ENCODE results near the gene PHC3. TPM values are rescaled to one million over a fixed set of nuclear protein-coding genes. Genes with fewer than 3 reads are reported as not detected.
A peak's percentile ranks its signal among the peaks of the same experiment; 100 is the strongest.

The PHC3 gene
- total RNA-seq, 3 donors from 2014 or later (not counting 1 experiment from before 2014, with no cell fraction given): 121 to 130 (median 125) TPM

DNA sequence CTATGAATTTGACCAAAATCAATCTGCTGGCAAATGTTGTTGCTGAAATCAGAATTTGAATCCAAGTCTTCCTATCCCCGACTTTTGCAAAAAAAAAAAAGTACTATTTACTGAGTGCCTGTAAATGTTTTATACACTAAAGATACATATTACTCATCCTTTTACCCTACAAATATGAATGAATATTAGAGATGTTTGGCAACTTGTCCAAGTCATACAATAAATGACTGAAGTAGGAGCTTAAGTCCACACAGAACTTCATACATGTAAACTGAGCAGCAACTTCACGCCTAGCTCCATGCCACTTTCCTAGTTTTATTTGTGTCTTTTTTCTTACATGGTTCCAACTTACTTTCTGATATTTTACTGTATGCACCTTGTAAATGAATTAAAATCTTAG lies 39.2 kb downstream of the PHC3 start:
- H3K4me1 Mint-ChIP-seq: peaks cover 20 to 22% of the 10 kb centered on the region in 2 donors
- no peaks in the 10 kb centered on the region for H3K9me3 ChIP-seq (ENCODE audit: control insufficient read depth, insufficient read depth, low read length)
- no peak overlapping the region for H3K4me3 ChIP-seq (ENCODE audit: low read length)
- WGBS (ENCODE audit: insufficient coverage): 86% methylated on average over 1 of the region's 2 CpGs
- no peaks in the 10 kb centered on the region for H3K27me3 ChIP-seq (ENCODE audit: control insufficient read depth, insufficient read depth, low read length)
- no peaks in the 10 kb centered on the region for H3K36me3 Mint-ChIP-seq
- TF ChIP-seq, protein P1, sequence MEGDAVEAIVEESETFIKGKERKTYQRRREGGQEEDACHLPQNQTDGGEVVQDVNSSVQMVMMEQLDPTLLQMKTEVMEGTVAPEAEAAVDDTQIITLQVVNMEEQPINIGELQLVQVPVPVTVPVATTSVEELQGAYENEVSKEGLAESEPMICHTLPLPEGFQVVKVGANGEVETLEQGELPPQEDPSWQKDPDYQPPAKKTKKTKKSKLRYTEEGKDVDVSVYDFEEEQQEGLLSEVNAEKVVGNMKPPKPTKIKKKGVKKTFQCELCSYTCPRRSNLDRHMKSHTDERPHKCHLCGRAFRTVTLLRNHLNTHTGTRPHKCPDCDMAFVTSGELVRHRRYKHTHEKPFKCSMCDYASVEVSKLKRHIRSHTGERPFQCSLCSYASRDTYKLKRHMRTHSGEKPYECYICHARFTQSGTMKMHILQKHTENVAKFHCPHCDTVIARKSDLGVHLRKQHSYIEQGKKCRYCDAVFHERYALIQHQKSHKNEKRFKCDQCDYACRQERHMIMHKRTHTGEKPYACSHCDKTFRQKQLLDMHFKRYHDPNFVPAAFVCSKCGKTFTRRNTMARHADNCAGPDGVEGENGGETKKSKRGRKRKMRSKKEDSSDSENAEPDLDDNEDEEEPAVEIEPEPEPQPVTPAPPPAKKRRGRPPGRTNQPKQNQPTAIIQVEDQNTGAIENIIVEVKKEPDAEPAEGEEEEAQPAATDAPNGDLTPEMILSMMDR (IDR thresholded peaks at IDR 0.05): no peak
- H3K4me3 Mint-ChIP-seq: no peak overlapping the region
- no peaks in the 10 kb centered on the region for H3K4me1 ChIP-seq (ENCODE audit: control insufficient read depth, insufficient read depth, low read length)
- DNase-seq: no peak
- no peak for ATAC-seq
- intact Hi-C loops (cut with micrococcal nuclease): no loop called here
- H3K27ac ChIP-seq (ENCODE audit: low read length): no peak overlapping the region
- H3K27ac Mint-ChIP-seq: no peak overlapping the region
- no peaks in the 10 kb centered on the region for H3K9me3 Mint-ChIP-seq
- H3K36me3 ChIP-seq (ENCODE audit: control insufficient read depth, insufficient read depth, low read length): peaks cover 19% of the 10 kb centered on the region
- no peaks in the 10 kb centered on the region for H3K27me3 Mint-ChIP-seq (ENCODE audit: low read depth in 2 of 2)

DNA sequence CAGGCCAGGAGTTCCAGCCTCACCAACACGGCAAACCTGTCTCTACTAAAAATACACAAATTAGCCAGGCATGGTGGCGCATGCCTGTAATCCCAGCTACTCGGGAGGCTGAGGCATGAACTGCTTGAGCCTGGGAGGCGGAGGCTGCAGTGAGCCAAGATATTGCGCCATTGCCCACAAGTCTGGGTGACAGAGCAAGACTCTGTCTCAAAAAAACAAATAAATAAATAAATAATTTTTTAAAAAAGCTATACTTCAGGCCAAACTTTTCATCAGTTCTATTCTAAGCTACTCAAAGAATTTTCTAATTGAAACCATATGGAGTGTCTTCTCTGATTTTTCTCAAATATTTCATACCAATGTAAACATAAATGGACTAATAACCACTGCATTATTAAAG lies 43.5 kb downstream of the PHC3 start:
- no peaks in the 10 kb centered on the region for H3K9me3 ChIP-seq (ENCODE audit: control insufficient read depth, insufficient read depth, low read length)
- Mint-ChIP-seq H3K27ac (no peak overlapping the region), H3K36me3 (peaks cover 6% of the 10 kb centered on the region), H3K9me3 (no peaks in the 10 kb centered on the region), H3K27me3 (ENCODE audit: low read depth in 2 of 2) (no peaks in the 10 kb centered on the region), H3K4me1 (peaks cover 26 to 28% of the 10 kb centered on the region in 2 donors), H3K4me3 (no peak overlapping the region)
- TF ChIP-seq, protein P1 (IDR thresholded peaks at IDR 0.05): no peak
- ATAC-seq (no peak), DNase-seq (no peak)
- H3K27ac ChIP-seq (ENCODE audit: low read length): no peak overlapping the region
- H3K4me1 ChIP-seq (ENCODE audit: control insufficient read depth, insufficient read depth, low read length): no peaks in the 10 kb centered on the region
- H3K36me3 ChIP-seq (ENCODE audit: control insufficient read depth, insufficient read depth, low read length): peaks cover 23% of the 10 kb centered on the region
- H3K4me3 ChIP-seq (ENCODE audit: low read length): no peak overlapping the region
- WGBS (ENCODE audit: insufficient coverage): 96% methylated on average over 5 of the region's 5 CpGs
- intact Hi-C loops (cut with micrococcal nuclease): no loop called here
- H3K27me3 ChIP-seq (ENCODE audit: control insufficient read depth, insufficient read depth, low read length): no peaks in the 10 kb centered on the region

DNA sequence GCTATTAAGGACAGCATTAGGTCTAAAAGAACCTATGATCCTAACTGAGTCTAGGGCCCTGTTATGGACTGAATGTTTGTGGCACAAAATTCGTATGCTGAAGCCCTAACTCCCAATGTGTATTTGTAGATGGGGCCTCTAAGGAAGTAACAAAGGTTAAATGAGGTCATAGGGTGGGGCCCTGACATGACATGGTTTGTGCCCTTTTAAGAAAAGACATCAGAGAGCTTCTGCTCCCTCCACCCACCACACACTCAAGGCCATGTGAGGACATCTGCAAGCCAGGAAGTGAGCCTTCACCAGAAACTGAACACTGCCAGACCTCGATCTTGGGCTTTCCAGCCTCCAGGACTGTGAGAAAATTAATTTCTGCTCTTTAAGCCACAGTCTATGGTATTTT lies 49.2 kb downstream of the PHC3 start:
- DNase-seq (peak in 1 of 2 donors; percentile 15), ATAC-seq (peak in 2 of 3 donors; percentile 62 to 67)
- peaks cover 6% of the 10 kb centered on the region for H3K36me3 Mint-ChIP-seq
- peaks cover 5% of the 10 kb centered on the region for H3K9me3 ChIP-seq (ENCODE audit: control insufficient read depth, insufficient read depth, low read length)
- WGBS (ENCODE audit: insufficient coverage): 67% methylated on average over 2 of the region's 2 CpGs
- H3K4me1 ChIP-seq (ENCODE audit: control insufficient read depth, insufficient read depth, low read length): peaks cover 12% of the 10 kb centered on the region
- no peaks in the 10 kb centered on the region for H3K9me3 Mint-ChIP-seq
- H3K27ac Mint-ChIP-seq: no peak overlapping the region
- H3K4me3 Mint-ChIP-seq: no peak overlapping the region
- TF ChIP-seq, protein P1 (IDR thresholded peaks at IDR 0.05): no peak
- H3K4me3 ChIP-seq (ENCODE audit: low read length): no peak overlapping the region
- intact Hi-C loops (cut with micrococcal nuclease): no loop called here
- no peaks in the 10 kb centered on the region for H3K27me3 ChIP-seq (ENCODE audit: control insufficient read depth, insufficient read depth, low read length)
- H3K27me3 Mint-ChIP-seq (ENCODE audit: low read depth in 2 of 2): no peaks in the 10 kb centered on the region
- peaks cover 29 to 35% of the 10 kb centered on the region in 2 donors for H3K4me1 Mint-ChIP-seq
- H3K27ac ChIP-seq (ENCODE audit: low read length): no peak overlapping the region
- peaks cover 26% of the 10 kb centered on the region for H3K36me3 ChIP-seq (ENCODE audit: control insufficient read depth, insufficient read depth, low read length)

GRCh38 chr3:170130532-170130931 lies 51.0 kb downstream of the PHC3 start:
- peaks cover 12% of the 10 kb centered on the region for H3K4me1 ChIP-seq (ENCODE audit: control insufficient read depth, insufficient read depth, low read length)
- Mint-ChIP-seq H3K4me3 (no peak overlapping the region), H3K27me3 (ENCODE audit: low read depth in 2 of 2) (no peaks in the 10 kb centered on the region), H3K9me3 (no peaks in the 10 kb centered on the region), H3K36me3 (no peaks in the 10 kb centered on the region), H3K4me1 (peaks cover 17 to 23% of the 10 kb centered on the region in 2 donors), H3K27ac (peak overlapping the region in 1 of 2 donors; percentile 23)
- intact Hi-C loops (cut with micrococcal nuclease): no loop called here
- ATAC-seq (no peak), DNase-seq (no peak)
- H3K27ac ChIP-seq (ENCODE audit: low read length): no peak overlapping the region
- H3K9me3 ChIP-seq (ENCODE audit: control insufficient read depth, insufficient read depth, low read length): peaks cover 5% of the 10 kb centered on the region
- no peaks in the 10 kb centered on the region for H3K27me3 ChIP-seq (ENCODE audit: control insufficient read depth, insufficient read depth, low read length)
- no peak overlapping the region for H3K4me3 ChIP-seq (ENCODE audit: low read length)
- H3K36me3 ChIP-seq (ENCODE audit: control insufficient read depth, insufficient read depth, low read length): peaks cover 24% of the 10 kb centered on the region
- TF ChIP-seq, protein P1 (IDR thresholded peaks at IDR 0.05): no peak

All from natural killer cell (primary cell).